ENCODE results near the gene SH3BP4. TPM values are rescaled to one million over a fixed set of nuclear protein-coding genes. Genes with fewer than 3 reads are reported as not detected.
A peak's percentile ranks its signal among the peaks of the same experiment; 100 is the strongest.

The SH3BP4 gene
- total and polyA plus RNA-seq, 2 of the 8 experiments (the other 6 are each of a cell fraction or from before 2014, with no cell fraction given) = 28.3 to 35.4 TPM

GRCh38 chr2:235061656-235062055, 109.8 kb downstream of the SH3BP4 start:
- Histone ChIP-seq H4K8ac (ENCODE audit: extremely low read depth, insufficient read depth, low read length) (0 out of 2 replicates have a peak overlapping the region, but pooled peaks have one; percentile 6), H3K56ac (replicated peaks; ENCODE audit: insufficient read length, low read depth, low read length) (no peak overlapping the region), H3K18ac (ENCODE audit: extremely low read depth, low read length) (no peak overlapping the region), H3K9ac (replicated peaks in 1 of 4; ENCODE audit: extremely low read depth in 1 of 4, low read depth in 3 of 4, low read length in 3 of 4) (no peak overlapping the region), H2AK5ac (ENCODE audit: low read depth, low read length) (0 out of 2 replicates have a peak overlapping the region, but pooled peaks have one; percentile 39), H4K5ac (ENCODE audit: insufficient read length, low read depth, low read length) (no peak overlapping the region), H3K4ac (replicated peaks; ENCODE audit: insufficient read length, low read depth, low read length) (no peak overlapping the region), H4K91ac (replicated peaks; ENCODE audit: insufficient read length, low read length) (no peak overlapping the region), H2BK15ac (ENCODE audit: low read length) (0 out of 2 replicates have a peak overlapping the region, but pooled peaks have one; percentile 61), H2BK120ac (replicated peaks; ENCODE audit: low read depth, low read length) (no peak overlapping the region), H3K14ac (ENCODE audit: insufficient read length) (no peak overlapping the region), H2BK12ac (ENCODE audit: low read depth, low read length) (0 out of 2 replicates have a peak overlapping the region, but pooled peaks have one; percentile 50), H3K23ac (ENCODE audit: insufficient read length) (no peak overlapping the region), H3K9me3 (ENCODE audit: insufficient read depth in 2 of 2, low read depth in 1 of 2, low read length in 1 of 2) (no peaks in the 10 kb centered on the region), H3K79me1 (ENCODE audit: low read depth, low read length) (no peaks in the 10 kb centered on the region), H3K27me3 (replicated peaks in 1 of 4; ENCODE audit: control insufficient read depth in 3 of 4, extremely low read depth in 1 of 4, insufficient read depth in 3 of 4, low read length in 3 of 4) (no peaks in the 10 kb centered on the region), H4K20me1 (replicated peaks in 1 of 2; ENCODE audit: control insufficient read depth in 1 of 2, insufficient read depth in 2 of 2, low read length in 2 of 2) (no peaks in the 10 kb centered on the region), H2BK20ac (ENCODE audit: low read length) (no peak overlapping the region), H3K4me2 (ENCODE audit: insufficient read depth in 1 of 2, low read depth in 2 of 2, low read length in 2 of 2) (no peak overlapping the region), H3K23me2 (ENCODE audit: low read depth, low read length) (no peaks in the 10 kb centered on the region), H3K79me2 (ENCODE audit: control insufficient read depth in 1 of 2, insufficient read depth in 2 of 2, low read length in 2 of 2) (no peaks in the 10 kb centered on the region), H3K27ac (ENCODE audit: low read depth, low read length) (no peak overlapping the region), H3K4me1 (replicated peaks in 1 of 4; ENCODE audit: control insufficient read depth in 3 of 4, insufficient read depth in 4 of 4, low read length in 3 of 4) (peaks cover 0 to 3% (median 1%) of the 10 kb centered on the region in 4 experiments; a peak in 4 of 7 replicates), H3K4me3 (ENCODE audit: extremely low read depth in 1 of 4, insufficient read depth in 2 of 4, low read depth in 3 of 4, low read length in 4 of 4) (no peak overlapping the region), H2BK5ac (ENCODE audit: low read depth, low read length) (no peak overlapping the region; the same call in 1 of the 2 replicates), H2AFZ (ENCODE audit: low read length) (no peak overlapping the region), H3K36me3 (ENCODE audit: control insufficient read depth in 2 of 4, insufficient read depth in 4 of 4, low read length in 3 of 4) (no peaks in the 10 kb centered on the region)
- DNase-seq (ENCODE audit: low read depth in 1 of 2, low spot score in 2 of 2) (no peak), FAIRE-seq (no peak)
- WGBS, 2 experiments (ENCODE audit: extremely low coverage in 1 of 2, insufficient coverage in 1 of 2, insufficient read length in 1 of 2, insufficient replicate concordance in 2 of 2, low coverage in 1 of 2, low lambda C conversion rate in 2 of 2, missing lambda C conversion rate in 1 of 2) = 82% methylated on average over 10 of the region's 10 CpGs; no CpG with 5 or more reads in 1 of the 2 experiments
- ChIA-PET CTCF (ENCODE audit: partially characterized antibody) (interaction anchor here (0.6 to 1.0 kb wide), 3 partner anchors 8 to 513 kb away, joined by 3 to 4 read pairs (median 3); no protein-coding TSS in a partner anchor), POLR2A (ENCODE audit: partially characterized antibody) (interaction anchor here (0.6 kb wide), 1 partner anchor 236 kb away, joined by 4 read pairs; no protein-coding TSS in a partner anchor)
- TF ChIP-seq SIX5 (IDR thresholded peaks at IDR 0.05; ENCODE audit: low read depth, low read length) = no peak
